ENCODE results near the gene DDX11.
"Not testable (repeated sequence)": the region's sequence is repeated elsewhere in the genome, so short reads cannot be mapped to it uniquely, and the experiment has no call there.

DNA sequence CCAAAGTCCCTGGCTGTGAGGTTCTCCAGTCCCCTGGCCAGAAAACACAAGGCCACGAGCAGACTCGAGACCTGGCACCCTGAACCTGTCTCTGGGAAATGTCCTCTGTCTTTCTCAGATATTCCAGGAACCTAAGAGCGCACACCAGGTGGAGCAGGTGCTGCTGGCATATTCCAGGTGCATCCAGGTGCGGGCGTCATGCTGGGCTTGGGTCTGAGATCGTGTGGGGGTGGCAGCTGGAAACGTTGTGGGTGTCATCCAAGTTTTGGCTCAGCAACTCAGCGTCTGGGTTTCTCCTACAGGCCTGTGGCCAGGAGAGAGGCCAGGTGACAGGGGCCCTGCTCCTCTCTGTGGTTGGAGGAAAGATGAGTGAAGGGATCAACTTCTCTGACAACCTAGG is 28.5 kb downstream of the DDX11 start:
- TF ChIP-seq ZNF747 (tag by site-specific recombination; IDR thresholded peaks at IDR 0.05); ZNF830 (tag by site-specific recombination; IDR thresholded peaks at IDR 0.05; ENCODE audit: low read depth); ZBTB8A (tag by site-specific recombination; IDR thresholded peaks at IDR 0.05); ZBTB7A (tag by site-specific recombination; IDR thresholded peaks at IDR 0.05; ENCODE audit: low read depth); SP2 (tag by site-specific recombination; IDR thresholded peaks at IDR 0.05); ZNF114 (tag by site-specific recombination; IDR thresholded peaks at IDR 0.05); SCRT2 (tag by site-specific recombination; IDR thresholded peaks at IDR 0.05); REPIN1 (tag by site-specific recombination; IDR thresholded peaks at IDR 0.05; ENCODE audit: low read depth): not testable (repeated sequence)
- TF ChIP-seq, protein P1, sequence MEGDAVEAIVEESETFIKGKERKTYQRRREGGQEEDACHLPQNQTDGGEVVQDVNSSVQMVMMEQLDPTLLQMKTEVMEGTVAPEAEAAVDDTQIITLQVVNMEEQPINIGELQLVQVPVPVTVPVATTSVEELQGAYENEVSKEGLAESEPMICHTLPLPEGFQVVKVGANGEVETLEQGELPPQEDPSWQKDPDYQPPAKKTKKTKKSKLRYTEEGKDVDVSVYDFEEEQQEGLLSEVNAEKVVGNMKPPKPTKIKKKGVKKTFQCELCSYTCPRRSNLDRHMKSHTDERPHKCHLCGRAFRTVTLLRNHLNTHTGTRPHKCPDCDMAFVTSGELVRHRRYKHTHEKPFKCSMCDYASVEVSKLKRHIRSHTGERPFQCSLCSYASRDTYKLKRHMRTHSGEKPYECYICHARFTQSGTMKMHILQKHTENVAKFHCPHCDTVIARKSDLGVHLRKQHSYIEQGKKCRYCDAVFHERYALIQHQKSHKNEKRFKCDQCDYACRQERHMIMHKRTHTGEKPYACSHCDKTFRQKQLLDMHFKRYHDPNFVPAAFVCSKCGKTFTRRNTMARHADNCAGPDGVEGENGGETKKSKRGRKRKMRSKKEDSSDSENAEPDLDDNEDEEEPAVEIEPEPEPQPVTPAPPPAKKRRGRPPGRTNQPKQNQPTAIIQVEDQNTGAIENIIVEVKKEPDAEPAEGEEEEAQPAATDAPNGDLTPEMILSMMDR (tag by site-specific recombination; IDR thresholded peaks at IDR 0.05) = not testable (repeated sequence)
- TF ChIP-seq, protein P2, sequence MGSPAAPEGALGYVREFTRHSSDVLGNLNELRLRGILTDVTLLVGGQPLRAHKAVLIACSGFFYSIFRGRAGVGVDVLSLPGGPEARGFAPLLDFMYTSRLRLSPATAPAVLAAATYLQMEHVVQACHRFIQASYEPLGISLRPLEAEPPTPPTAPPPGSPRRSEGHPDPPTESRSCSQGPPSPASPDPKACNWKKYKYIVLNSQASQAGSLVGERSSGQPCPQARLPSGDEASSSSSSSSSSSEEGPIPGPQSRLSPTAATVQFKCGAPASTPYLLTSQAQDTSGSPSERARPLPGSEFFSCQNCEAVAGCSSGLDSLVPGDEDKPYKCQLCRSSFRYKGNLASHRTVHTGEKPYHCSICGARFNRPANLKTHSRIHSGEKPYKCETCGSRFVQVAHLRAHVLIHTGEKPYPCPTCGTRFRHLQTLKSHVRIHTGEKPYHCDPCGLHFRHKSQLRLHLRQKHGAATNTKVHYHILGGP (tag by site-specific recombination; IDR thresholded peaks at IDR 0.05) = not testable (repeated sequence)

All from HEK293 (cell line).